GM19023 (cell line): Measurements from ENCODE around the gene MRPL41.
A peak's percentile ranks its signal among the peaks of the same experiment; 100 is the strongest.
"Not testable (repeated sequence)": the region's sequence is repeated elsewhere in the genome, so short reads cannot be mapped to it uniquely, and the experiment has no call there.

Source experiments
- ATAC-seq: cut with Tn5 transposase; IDR thresholded peaks from one replicate; pipeline ENCODE4 v1.9.1; 2021; ENCODE audit warnings: mild to moderate bottlenecking, moderate library complexity; ENCODE audit not compliant: unreplicated experiment

The MRPL41 gene

DNA sequence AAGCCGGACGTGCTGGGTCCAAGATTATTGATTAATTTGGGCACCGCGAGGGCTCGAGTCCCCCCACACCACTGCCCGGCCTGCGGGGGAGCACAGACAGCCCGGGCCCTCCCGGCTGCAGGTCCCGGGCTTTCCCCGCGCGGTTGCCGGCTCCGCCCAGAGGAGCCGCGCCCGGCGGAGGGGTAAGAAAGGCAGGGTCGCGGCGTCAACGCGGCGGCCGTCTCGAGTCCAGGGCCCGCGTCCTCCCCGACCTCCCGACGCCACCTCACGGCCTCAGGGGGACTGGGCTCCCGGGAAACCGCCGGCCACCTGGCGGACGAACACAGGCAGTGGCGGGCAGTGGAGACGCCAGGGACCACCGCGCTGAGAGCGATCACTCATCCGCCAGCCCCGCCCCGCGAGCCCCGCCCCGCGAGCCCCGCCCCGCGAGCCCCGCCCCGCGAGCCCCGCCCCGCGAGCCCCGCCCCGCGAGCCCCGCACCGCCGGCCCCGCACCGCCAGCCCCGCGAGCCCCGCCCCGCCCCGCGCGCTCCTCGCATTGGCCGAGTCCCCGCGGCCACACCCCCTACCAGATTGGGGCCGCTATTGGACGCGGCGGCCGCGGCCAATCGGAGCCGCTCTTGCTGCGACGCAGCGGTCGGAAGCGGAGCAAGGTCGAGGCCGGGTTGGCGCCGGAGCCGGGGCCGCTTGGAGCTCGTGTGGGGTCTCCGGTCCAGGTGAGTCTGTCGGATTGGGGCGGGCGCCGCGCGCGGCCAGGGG is at the start of gene MRPL41:
TSS of gene MRPL41 (plus strand) at position 616 of the 758 bp plus-strand sequence. CDS start 203 bp downstream, outside the sequence.
- peak; percentile 86 for ATAC-seq

GRCh38 chr9:137502008-137502911 is 49.4 kb upstream of the MRPL41 start:
- no peak for ATAC-seq

GRCh38 chr9:137504432-137504777 is 47.3 kb upstream of the MRPL41 start:
- no peak for ATAC-seq

- no peak for ATAC-seq
Measured at GRCh38 chr9:137505421-137506140, 46.1 kb upstream of the MRPL41 start.

GRCh38 chr9:137506274-137506673 is 45.4 kb upstream of the MRPL41 start:
- ATAC-seq = no peak

- no peak for ATAC-seq
Measured at GRCh38 chr9:137506702-137507171, 44.9 kb upstream of the MRPL41 start.

GRCh38 chr9:137509198-137509597 is 42.5 kb upstream of the MRPL41 start:
- no peak for ATAC-seq

- not testable (repeated sequence) for ATAC-seq
Measured at GRCh38 chr9:137511126-137511525, 40.6 kb upstream of the MRPL41 start.

GRCh38 chr9:137511758-137512463 is 39.8 kb upstream of the MRPL41 start:
- no peak for ATAC-seq

GRCh38 chr9:137513136-137513535 is 38.5 kb upstream of the MRPL41 start:
- not testable (repeated sequence) for ATAC-seq

GRCh38 chr9:137513801-137514570 is 37.7 kb upstream of the MRPL41 start:
- ATAC-seq = not testable (repeated sequence)

- ATAC-seq = no peak
Measured at GRCh38 chr9:137514691-137515337, 36.9 kb upstream of the MRPL41 start.

GRCh38 chr9:137515338-137515724 is 36.3 kb upstream of the MRPL41 start:
- ATAC-seq = no peak

DNA sequence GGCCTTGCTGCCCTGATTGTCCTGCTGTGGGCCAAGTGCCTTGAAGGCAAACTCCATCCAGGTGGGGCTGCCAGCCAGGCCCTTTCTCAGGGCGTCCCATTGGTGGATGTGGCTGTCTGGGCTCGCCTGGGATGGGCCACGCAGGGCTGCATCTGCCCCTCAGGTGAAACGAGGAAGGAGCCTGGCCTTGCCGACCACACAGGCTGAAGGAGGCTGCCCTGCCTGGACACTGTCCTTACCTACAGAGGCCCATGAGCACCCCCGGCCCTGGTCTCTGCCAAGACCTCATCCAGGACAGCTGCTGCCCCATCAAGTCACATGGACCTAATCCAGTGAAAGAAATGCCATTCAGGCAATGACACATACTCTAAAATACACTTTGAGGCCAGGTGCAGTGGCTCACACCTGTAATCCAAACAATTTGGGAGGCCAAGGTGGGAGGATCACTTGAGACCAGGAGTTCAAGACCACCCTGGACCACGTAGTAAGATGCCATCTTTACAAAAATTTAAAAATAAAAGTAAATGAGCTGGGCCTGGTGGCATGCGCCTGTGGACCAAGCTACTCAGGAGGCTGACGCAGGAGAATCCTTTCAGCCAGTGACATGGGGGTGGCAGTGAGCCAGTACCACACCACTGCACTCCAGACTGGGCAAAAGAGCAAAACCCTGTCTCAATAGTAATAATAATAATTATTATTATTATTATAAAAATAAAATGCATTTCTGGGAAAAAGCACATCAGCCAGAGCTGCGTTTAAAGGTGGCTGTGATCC is 35.3 kb upstream of the MRPL41 start:
- no peak for ATAC-seq

DNA sequence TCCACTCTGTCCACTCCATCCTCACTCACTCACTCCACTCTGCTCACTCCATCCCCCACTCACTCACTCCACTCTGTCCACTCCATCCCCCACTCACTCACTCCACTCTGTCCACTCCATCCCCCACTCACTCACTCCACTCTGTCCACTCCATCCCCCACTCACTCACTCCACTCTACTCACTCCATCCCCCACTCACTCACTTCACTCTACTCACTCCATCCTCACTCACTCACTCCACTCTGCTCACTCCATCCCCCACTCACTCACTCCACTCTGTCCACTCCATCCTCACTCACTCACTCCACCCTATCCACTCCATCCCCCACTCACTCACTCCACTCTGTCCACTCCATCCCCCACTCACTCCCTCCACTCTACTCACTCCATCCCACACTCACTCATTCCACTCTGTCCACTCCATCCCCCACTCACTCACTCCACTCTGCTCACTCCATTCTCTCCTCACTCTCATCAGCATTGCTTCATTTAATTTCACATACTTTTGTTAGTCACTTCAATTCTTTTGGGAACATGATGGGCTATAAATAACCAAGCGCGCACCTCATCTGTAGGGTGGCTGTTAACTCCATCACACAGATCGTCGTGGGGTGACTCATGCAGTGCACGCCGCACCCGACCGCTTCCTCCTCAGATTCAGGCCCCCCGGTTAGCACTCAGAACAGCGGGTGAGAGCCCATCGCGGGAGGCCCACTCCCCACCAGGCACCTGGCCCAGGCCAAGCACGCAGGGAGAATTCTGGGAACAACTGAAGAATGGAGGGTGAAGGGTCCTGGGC is 32.8 kb upstream of the MRPL41 start:
- not testable (repeated sequence) for ATAC-seq

DNA sequence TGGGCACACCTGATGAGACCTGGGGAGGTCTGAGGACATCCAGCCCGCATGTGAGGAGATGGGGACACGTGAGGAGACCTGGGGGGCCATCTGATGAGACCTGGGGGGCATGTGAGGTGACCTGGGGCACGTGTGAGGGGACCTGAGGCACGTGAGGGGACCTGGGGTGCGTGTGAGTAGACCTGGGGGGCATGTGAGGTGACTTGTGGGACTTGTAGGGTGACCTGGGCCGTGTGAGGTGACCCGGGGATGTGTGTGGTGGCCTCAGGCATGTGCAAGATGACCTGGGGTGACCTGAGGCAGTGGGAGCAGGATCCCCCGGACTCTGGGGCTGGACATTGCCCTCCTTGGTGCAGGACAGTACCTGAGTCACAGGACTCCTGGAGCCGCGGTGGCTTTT is 32.1 kb upstream of the MRPL41 start:
- no peak for ATAC-seq

GRCh38 chr9:137520614-137521404 is 30.9 kb upstream of the MRPL41 start:
- ATAC-seq = no peak
